ENCODE data around the gene TMEM132C.

TMEM132C gene

DNA sequence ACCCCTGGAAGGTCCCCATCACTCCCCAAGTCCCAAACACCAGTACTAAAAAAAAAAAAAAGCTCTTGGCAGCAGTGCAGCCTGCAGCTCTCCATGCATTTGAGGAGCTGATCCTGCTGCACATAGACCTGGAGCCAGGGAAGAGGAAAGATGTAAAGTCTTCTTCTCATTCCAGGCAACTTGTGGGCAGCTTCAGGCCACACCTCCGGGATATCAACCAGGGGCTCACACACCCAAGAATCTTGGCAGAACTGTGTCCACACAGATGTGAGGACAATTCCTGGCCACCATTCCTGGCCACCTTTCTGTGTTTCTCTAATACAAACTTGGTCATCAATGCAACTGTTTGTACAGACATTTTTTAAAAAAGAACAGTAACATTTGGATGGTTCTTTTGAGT, 72.7 kb downstream of the TMEM132C start:
- no peak for DNase-seq

DNA sequence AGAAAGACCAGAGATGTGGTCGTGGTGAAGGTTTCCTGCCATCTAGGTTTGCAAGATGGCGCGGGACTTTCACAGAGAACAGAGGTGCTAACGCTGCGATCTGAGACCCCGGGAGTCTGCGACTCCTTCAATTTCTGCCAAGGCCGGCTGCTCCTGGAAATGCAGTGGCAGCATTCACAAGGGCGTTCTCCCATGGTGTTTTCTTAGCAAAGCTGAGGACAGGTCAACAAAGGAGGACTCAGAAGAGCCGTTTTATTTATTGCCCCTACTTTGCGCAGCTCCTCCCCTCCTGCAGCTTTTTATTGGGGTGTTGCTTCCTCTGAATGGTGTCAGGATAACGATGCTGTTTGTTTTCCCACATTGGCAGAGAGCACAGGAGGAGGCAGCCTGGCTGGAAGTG, 86.3 kb downstream of the TMEM132C start:
- DNase-seq: no peak

DNA sequence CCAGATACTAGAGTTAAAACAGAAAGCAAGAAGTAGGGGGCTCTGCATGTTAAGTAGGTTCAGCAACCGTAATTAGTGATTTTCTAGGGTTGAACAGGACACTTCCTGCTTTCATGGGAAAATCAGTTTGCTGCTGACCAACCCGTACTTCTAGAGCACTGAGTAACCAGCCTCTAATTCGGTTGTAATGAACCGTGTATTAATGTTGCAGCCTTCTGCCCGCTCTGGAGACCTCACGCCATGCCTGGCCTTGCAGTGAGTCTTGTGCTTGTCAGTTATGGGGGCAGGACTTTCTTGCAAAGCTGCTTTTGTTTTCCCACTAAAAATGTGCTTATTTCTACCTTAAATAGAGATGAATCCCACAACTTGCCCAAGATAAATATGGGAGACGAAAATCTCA, 89.6 kb downstream of the TMEM132C start:
- DNase-seq: no peak

DNA sequence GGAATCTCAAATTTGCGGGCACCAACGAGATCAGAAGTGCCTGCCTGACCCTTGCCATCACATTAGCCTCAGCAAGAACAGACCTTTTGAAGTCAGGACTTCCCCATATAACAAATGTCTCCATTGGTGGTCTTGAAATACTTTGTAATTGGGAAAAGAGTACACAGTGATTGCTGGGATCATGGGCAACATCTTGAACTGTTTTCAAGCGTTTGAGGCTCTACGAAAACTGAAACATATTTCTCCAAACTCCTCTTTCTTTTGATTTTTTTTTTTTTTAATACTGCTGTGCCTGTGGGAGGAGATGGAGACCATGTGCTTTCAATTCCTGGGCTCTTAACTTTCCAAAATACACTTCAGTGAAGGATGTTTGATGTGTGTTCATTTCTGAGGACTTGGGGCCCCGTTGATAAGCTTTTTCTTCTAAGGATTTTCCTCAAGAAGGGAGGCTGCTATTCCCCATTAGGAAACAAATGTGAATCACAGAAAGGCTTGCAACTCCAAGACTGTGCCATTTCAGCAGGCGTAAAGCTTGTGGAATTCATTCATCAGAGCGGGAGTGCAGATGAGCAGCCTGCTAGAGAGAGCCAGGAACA, 94.5 kb downstream of the TMEM132C start:
- DNase-seq: no peak

DNA sequence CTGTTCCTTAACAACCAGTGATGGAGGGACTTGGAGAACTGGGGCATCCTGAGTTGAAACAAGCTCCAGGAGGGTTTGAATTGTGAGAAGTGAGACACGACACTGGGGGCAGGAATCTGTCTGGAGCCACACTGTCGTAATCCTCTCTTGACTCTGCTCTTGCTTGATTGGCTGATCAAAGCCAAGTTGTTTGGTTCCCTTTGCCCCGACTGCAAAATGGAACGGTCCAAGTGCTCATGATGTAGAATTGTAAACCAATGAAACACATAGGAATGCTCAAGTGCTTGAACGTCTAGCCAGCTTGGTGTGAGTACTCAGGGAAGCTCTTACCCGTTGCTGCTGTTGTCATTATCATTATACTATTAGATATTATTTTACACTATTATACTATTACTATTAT, 98.1 kb downstream of the TMEM132C start:
- DNase-seq: no peak

DNA sequence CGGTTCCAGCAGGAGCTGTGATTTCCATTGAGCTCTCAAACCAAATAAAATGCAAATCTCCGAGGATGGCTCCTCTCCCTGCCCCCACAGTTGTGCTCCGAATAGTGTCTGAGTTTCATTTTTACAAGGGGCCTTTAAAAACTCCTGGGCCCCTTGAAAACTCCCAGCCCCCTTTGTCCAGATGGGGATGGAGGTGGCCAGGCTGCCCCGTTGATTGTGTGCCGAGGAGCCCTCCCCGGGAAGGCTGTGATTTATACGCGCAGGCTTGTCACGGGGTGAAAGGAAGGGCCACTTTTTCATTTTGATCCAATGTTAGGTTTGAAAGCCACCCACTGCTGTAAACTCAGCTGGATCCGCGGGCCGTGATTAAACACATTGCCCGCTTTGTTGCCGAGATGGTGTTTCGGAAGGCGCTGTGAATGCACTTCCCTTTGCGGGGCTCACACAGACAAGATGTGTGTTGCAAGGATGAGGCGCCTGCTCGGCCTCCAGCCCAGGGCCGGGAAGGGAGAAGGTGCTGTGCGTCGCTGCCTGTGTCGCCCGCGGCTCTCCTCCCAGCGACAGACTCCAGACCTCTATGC, 98.8 kb downstream of the TMEM132C start:
- no peak for DNase-seq

DNA sequence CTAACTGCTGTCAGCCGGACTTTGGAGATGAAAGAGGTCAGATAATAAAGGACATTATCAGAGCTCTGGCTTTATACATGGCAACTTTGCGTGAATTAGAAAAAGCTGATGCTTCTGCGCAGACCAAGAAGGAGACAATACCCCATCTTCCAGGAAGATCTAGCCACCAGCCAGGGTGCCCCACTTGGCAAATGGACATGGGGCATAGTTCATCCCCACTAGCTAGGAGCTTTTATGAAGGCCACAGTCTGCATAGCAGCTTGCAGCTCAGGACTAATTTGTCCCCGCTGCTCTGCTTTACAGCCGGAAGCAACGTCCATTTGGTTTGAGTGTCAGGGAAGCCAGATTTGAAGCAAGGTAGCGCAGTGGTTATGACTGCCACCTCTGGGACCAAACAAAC, 101.0 kb downstream of the TMEM132C start:
- no peak for DNase-seq

DNA sequence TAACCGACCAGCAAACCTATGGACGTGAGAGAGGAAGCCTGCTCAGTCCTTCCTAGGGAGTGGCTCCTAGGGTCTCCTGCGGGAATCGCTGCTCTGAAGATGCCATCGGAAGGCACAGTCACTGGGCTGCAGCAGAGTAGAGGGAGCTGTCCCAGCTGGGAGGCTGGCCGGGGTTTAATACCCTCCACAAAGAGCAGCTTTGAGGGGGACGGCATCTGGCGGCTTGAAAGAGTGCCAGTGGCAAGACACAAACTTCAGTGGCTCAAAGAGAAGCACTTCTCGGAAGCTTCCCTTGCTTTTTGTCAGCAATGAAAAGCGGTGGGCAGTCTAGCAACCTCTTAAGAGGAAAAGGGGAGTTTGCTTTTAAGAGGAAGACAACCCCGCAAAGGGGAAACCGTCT, 114.6 kb downstream of the TMEM132C start:
- no peak for DNase-seq

DNA sequence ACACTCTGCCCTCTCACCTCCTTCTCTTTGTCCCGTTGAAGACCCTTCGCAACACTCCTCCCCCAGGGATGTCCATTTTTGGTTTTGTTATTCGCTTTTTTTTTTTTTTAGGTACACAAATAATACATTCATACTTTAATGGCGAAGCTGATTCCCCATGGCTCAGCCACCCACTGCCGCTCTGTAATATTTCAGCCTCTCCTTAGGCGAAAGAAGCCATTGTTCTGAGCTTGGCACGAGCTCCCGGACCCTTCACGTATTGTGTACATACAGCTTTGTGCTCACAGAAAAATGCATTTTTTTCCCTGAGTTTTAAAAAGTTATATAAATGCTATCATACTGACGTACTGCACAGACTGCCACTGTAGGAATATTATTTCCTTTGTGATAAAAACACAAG, 115.0 kb downstream of the TMEM132C start:
- no peak for DNase-seq

DNA sequence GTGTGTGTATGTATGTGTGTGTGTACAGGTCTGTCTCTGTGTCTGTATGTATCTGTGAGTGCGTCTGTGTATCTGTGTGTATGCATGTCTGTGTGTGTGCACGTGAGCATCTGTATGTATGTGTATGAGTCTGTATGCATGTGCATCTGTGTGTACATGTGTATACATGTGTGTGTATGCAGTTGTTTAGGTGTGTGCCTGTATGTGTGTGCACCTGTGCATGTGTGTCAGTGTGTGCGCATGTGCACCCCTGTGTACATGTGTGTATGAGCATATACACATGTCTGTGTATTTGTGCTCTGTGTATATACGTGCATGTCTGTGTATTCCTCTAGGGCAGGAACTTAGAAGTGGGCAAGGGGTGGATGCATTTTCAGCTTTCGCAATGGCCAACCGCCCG, 116.0 kb downstream of the TMEM132C start:
- DNase-seq: no peak

DNA sequence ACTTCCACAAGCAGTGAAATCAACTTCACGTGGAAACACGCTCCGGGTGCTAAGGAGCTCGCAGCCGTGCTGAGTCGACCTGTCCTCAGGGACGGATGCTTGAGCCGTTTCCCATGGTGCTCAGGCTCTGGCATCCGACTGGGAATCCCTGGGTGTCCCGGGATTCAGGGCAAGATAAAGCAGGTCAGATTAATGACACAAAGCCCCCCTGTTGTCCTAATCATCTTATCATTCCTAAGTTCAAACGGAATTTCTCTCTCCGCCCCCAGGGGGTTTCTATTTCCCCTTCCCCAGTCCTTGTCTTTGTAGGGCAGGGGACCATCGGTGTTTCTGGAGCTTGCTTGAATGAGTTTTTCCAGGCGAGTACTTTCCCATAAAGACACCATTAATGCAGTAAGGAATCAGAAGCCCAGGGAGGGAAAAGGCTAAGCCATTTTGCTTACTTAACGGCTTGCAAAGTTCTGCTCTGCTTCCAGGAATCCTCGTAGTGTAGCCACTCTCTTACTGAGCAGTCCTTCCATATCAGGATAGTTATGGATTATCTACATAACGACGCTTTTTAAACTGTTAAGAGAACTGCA, 116.5 kb downstream of the TMEM132C start:
- DNase-seq: no peak

DNA sequence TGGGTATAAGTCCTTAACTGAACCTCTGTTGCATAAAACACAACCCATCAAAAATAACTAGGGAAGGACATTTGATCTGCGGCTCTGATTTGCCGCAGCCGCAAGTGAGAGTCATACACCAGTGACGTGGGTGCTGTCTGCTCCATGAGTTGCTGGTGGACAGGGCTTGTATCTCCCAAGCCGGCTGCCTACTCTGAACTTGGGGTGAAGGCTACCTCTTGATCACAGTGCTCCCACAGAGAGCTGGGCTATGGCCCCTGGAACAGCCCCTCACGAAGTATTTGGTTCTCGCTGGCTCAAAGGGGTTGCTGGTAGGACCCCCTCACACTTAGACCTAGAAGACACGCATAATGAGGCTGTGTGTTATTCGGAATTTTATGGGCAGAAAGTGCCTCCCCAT, 118.8 kb downstream of the TMEM132C start:
- no peak for DNase-seq

DNA sequence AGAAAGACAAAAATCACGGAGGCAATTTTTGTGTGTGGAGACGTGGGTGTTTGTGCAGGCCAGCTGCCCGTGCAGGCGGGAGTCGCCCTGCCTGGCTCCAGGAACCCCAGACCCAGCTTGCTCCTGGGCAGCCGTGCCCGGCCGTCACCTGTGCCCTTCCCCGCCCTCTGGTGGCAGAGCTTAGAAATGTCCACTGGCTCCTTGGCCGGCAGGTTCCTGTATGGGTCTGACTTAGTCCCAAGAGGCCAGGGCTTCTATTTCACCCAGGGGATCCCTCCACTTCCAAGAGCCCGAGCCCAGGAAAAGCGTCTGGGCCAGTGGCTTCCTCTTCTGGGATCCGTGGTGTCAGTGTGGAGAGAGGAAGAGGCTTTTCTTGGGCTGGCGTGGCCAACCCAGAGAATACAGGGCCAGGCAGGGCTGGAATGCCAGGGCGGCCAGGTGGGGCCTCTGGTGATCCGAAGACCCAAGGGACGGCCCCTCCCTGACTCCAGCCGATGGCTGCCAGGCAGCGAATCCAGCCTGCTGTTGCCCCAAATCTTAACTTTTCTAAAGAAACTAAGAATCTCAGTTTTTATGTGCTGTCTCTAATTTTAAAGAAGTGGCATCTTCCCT, 120.9 kb downstream of the TMEM132C start:
- no peak for DNase-seq

DNA sequence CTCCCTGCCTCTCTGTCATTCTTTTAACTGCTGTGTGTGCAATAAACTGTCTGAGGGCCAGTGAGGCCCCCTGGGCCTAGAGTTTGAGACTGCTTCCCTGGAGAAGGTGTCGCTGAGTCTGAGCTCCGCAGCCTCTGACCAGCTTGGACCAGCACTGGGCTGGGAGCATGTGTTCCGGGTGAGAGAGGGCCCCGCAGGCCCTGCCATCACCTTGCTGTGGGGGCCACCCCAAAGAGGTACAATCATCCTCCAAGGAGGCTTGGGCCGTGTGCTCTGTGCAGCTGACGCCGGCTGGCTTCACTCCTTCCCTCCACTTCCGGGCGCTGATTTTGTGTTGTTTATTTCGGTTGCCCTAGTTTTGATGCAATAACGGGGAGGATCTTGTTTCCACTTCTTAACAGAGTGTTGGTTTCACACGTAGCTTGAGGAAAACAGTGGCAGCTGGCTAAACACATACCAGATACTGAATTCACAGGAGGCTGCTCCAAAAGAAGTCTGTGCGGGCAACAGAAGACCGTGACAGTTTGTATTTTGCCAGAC, 121.6 kb downstream of the TMEM132C start:
- no peak for DNase-seq

DNA sequence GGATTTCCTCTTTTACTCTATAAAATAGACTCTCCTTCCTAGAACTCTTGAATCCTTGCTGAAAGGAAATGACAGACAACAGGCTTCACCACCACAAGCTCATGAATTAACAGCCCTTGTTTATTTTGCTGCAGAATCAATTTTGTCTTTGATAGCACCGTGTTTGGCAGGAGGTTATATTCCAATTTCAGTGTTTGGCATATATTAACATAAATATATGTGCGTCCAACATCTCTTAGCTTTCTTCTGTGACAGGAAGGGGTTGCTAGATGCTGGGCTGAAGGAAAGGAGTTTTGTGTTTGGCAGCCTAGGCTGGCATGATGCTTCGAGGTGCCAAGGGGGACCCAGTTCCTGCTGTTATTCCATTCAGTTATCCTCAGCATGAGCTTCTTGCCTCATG, 126.4 kb downstream of the TMEM132C start:
- no peak for DNase-seq

DNA sequence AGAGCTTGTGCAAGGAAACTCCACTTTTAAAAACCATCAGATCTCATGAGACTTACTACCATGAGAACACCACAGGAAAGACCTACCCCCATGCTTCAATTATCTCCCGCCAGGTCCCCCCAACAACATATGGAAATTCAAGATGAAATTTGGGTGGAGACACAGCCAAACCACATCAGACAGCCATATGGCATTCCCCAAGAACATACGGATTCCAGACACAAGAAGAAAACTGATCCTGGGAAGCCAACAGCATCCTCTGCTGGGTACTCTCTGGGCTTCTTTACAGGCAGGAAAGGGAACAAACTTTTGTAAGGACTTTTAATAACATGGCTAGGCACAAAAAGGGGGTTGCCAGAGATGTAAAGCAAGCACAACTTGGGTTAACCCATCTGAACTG, 127.2 kb downstream of the TMEM132C start:
- no peak for DNase-seq

DNA sequence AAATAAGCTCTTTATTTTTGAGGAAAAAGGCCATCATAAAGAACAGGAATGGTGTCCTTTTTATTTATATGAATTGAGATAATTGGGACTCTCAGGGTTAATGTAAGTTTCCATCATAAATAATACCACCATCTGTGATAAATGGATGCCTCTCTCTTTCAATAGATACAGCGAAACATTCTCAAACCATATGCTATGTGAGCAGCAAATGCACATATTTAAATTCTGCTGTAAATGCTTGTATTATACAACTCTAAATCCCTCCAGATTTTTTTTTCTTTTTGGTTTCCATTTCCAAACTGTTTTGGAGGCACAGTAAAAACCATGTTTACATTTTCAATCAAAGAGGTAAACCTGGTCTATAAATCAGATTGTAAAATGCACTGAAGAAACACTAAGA, 132.3 kb downstream of the TMEM132C start:
- DNase-seq: no peak

DNA sequence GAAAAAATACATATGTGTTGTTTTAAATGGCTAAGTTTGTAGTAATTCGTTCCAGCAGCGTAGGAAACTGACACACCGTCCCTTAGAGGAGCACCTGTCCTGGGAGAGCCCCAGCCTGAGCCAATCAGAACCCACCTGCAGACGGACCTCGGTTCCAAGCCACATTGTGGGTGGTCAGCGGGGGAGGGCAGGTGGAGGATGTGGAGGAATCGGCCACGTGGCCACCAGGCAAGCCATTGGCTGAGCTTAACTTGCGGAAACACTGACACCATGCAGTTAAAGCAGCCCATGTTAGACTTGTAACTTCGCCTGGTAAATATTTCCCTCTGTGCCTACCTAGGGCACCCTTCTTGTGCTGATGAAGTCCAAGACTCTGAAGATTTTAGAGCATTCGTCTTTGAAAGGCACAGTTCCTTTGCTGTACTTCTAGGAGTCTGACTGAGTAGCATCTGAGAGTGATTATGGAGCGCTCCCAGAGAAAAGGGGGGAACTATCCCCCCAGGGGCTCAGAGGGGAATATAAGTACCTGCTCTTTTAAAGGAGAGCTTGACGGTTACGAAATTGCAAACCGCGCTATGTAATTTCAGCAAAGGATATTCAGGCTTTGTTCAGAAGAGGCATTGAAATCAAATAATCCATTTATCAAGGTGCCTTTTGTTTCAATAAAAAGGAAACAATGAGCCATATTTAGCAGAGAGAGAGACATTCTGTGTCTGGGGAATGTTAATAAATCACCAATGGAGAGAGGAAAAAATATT, 135.7 kb downstream of the TMEM132C start:
- no peak for DNase-seq

DNA sequence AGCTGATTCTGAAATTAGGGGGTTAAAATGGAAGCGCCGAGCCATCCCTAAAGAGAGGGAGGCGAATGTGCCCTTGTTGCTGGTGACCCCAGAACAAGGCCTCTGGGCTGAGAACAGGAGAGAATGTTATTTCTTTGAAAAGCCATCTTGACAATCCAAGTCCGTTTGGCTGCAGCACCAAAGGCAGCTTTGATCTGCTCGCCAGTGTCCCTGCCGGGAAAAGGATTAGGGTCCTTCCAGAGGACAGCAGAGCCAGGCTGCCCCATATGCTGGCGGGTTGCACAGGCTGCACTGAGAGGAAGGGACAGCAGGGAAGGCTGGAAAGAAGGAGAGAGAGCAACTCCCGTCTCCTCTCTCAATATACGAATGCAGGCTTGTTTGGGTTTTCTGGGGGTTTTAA, 141.7 kb downstream of the TMEM132C start:
- no peak for DNase-seq

DNA sequence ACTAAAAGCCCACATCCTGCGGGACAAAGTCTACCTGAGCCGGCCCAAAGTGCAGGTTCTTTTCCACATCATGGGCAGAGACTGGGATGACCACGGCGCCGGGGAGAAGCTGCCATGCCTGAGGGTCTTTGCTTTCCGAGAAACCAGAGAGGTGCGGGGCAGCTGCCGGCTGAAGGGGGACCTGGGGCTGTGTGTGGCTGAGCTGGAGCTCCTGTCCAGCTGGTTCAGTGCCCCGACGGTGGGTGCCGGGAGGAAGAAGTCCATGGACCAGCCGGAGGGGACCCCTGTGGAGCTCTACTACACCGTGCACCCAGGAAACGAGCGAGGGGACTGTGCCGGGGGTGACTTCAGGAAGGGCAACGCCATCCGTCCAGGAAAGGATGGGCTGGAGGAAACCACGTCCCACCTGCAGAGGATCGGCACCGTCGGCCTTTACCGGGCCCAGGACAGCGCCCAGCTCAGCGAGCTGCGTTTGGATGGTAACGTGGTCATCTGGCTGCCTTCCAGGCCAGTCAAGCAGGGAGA, 148.1 kb downstream of the TMEM132C start:
- no peak for DNase-seq

DNA sequence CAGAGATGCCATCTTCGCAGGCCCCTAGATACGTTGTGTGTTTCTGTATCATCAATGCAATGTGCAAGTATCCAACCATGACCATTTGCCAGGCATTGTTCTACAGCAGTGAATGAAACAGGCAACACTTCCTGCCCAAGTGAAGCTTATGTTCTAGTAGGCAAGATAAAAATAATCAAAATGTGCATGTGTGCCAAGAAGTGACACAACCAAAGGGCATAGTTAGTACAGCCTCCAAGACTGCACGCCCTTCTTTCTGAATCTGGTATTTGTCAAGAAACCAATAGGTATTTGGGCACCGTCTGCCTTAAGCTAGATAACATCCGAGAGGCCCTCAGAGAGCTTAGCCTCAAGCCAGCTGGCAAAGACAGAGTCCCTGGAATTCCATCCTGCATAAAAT, 152.0 kb downstream of the TMEM132C start:
- DNase-seq: no peak

DNA sequence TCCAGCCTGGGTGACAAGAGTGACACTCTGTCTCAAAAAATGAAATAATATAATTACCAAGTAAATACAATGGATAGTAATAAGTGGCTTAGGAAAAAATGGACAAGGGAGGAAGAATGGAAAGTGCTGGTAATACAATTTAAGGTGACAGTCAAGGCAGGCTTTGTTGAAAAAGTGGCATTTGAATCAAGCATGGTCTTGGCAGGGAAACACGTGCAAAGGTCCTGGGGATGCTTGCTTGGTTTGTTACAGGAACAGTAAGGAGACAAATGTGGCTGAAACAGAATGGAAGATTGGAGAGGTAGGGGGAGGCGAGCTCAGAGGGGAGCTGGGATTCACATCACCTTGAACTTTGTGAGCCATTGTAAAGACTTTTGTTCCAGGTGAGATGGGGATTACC, 153.2 kb downstream of the TMEM132C start:
- no peak for DNase-seq

DNA sequence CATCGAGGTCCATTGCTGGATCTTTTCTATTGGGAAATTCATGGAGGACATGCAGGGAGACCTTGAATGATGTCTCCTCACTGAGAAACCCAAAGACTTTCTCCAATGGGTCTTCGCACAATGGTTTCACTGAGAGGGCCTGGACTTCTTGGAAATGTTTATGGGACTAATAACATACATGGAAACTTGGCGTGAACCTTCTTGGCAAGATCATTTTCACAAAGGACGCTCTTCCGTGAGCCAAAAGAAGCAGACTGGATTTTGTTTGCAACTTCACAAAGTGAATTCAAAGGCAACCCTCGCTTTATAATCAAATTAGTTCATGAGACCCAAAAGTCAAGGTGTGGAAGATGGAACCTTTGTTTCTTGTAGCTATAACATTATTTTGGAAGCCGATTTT, 154.4 kb downstream of the TMEM132C start:
- DNase-seq: no peak

All from activated CD8-positive, alpha-beta memory T cell treated with anti-CD3 and anti-CD28 coated beads for 24 hours (primary cell).